Neural progenitor cell (in vitro differentiated cells): ENCODE data around the gene MDM1.

Experiments used
- CTCF ChIP-seq: fragments of 200-600 bp; sonication (generic); IDR thresholded peaks from 2 replicates; pipeline ENCODE4 v1.5.1; 2017; ENCODE audit warnings: antibody characterized with exemption, mild to moderate bottlenecking
- EZH2 ChIP-seq: fragments of 200-600 bp; sonication (generic); IDR thresholded peaks from 2 replicates; pipeline ENCODE4 v1.6.1; 2017; ENCODE audit warnings: antibody characterized with exemption, mild to moderate bottlenecking, moderate library complexity
- EZH2phosphoT487 ChIP-seq: fragments of 200-600 bp; sonication (generic); IDR thresholded peaks from 2 replicates; pipeline ENCODE4 v1.6.1; 2017; ENCODE audit warnings: antibody characterized with exemption

- TF ChIP-seq CTCF (no peak), EZH2phosphoT487 (no peak), EZH2 (no peak)
Observed at GRCh38 chr12:68270358-68270757, 61.8 kb downstream of the MDM1 start.
